Nephron (organoid): ENCODE data around the gene FAM24B.
"Not testable (repeated sequence)": the region's sequence is repeated elsewhere in the genome, so short reads cannot be mapped to it uniquely, and the experiment has no call there.

Experiments
- H3K27ac Mint-ChIP-seq, 3 experiments: 2 replicates each; pipeline ENCODE4 v1.8.0; 2020; ENCODE audit warnings: mixed read lengths in 3 of 3, mild to moderate bottlenecking in 2 of 3, moderate library complexity in 1 of 3
- H3K27me3 Mint-ChIP-seq: 2 replicates; pipeline ENCODE4 v1.8.0; 2021; ENCODE audit warnings: low read depth, mild to moderate bottlenecking, moderate library complexity, mixed read lengths
- H3K36me3 Mint-ChIP-seq: 2 replicates; pipeline ENCODE4 v1.8.0; 2020; ENCODE audit warnings: low read depth, mixed read lengths
- H3K4me1 Mint-ChIP-seq: 2 replicates; pipeline ENCODE4 v1.8.0; 2020; ENCODE audit warnings: mixed read lengths
- H3K4me3 Mint-ChIP-seq, 3 experiments: 2 replicates each; pipeline ENCODE4 v1.8.0; 2020; ENCODE audit warnings: mild to moderate bottlenecking in 3 of 3, mixed read lengths in 3 of 3, moderate library complexity in 2 of 3
- H3K9me3 Mint-ChIP-seq: 2 replicates; pipeline ENCODE4 v1.8.0; 2020; ENCODE audit warnings: mixed read lengths
- TF ChIP-seq, protein P1 (sequence below), 3 experiments: fragments of 200-600 bp; sonication (generic); IDR thresholded peaks; one replicate each; pipeline ENCODE4 v1.5.0; 2021; ENCODE audit warnings: antibody characterized with exemption in 3 of 3; ENCODE audit not compliant: unreplicated experiment in 3 of 3

FAM24B gene

GRCh38 chr10:122884166-122884565 lies 4.8 kb upstream of the FAM24B start:
- TF ChIP-seq, protein P1, sequence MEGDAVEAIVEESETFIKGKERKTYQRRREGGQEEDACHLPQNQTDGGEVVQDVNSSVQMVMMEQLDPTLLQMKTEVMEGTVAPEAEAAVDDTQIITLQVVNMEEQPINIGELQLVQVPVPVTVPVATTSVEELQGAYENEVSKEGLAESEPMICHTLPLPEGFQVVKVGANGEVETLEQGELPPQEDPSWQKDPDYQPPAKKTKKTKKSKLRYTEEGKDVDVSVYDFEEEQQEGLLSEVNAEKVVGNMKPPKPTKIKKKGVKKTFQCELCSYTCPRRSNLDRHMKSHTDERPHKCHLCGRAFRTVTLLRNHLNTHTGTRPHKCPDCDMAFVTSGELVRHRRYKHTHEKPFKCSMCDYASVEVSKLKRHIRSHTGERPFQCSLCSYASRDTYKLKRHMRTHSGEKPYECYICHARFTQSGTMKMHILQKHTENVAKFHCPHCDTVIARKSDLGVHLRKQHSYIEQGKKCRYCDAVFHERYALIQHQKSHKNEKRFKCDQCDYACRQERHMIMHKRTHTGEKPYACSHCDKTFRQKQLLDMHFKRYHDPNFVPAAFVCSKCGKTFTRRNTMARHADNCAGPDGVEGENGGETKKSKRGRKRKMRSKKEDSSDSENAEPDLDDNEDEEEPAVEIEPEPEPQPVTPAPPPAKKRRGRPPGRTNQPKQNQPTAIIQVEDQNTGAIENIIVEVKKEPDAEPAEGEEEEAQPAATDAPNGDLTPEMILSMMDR (IDR thresholded peaks at IDR 0.05; ENCODE audit: unreplicated experiment in 3 of 3) = no peak
- no peaks in the 10 kb centered on the region for H3K9me3 Mint-ChIP-seq
- no peaks in the 10 kb centered on the region for H3K4me1 Mint-ChIP-seq
- no peaks in the 10 kb centered on the region for H3K36me3 Mint-ChIP-seq
- no peak overlapping the region for H3K27ac Mint-ChIP-seq
- H3K4me3 Mint-ChIP-seq = no peak overlapping the region
- peaks cover 7% of the 10 kb centered on the region for H3K27me3 Mint-ChIP-seq

DNA sequence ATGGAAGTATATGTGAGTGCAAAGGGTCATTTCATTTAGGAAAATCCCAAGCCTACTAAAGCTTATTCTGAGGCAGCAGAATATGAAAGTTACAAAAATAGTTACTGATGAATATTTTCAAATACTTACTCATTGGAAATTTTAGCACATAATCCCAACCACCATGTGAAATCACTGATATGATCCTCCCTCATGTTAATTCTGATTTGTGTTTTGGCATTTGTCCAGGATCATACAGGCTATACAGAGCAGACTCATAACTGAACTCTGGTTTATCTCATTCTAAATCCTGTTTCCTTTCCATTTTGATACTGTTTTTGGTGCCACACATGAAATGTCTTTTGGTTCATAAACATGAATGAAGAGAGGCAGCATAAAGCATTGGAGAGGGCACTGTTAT lies 3.4 kb upstream of the FAM24B start:
- Mint-ChIP-seq H3K27ac (no peak overlapping the region), H3K27me3 (peaks cover 13% of the 10 kb centered on the region), H3K9me3 (no peaks in the 10 kb centered on the region), H3K4me3 (no peak overlapping the region), H3K36me3 (no peaks in the 10 kb centered on the region), H3K4me1 (no peaks in the 10 kb centered on the region)
- TF ChIP-seq, protein P1 (IDR thresholded peaks at IDR 0.05; ENCODE audit: unreplicated experiment in 3 of 3) = no peak

DNA sequence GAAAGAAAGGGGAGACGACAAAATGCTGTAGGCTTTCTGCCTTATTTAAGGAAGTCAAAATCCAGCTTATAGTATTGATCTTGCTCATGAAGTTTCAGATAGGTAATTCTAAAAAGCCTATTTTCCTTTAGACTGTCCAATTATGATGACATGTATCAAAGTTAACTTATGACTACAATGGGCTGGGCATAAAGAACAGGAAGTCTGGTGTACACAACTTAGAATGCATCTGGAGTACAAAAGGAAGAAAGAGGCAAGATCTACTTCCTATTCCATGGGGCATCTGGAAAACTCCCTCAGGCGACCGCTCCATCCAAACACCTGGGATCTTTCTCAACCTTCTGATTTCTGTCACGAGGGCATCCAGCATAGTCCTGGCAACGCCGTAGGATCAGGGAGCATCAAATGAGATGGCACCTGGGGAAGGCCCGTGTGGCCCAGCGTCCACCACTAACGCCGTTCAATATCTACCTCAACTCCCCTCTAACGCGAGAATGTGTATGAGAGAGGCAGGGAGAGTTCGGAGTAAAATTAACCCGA lies 512 bp downstream of the FAM24B start:
- no peaks in the 10 kb centered on the region for H3K36me3 Mint-ChIP-seq
- H3K27ac Mint-ChIP-seq = no peak overlapping the region
- H3K4me3 Mint-ChIP-seq = no peak overlapping the region
- no peaks in the 10 kb centered on the region for H3K4me1 Mint-ChIP-seq
- H3K9me3 Mint-ChIP-seq = peaks cover 2% of the 10 kb centered on the region
- TF ChIP-seq, protein P1 (IDR thresholded peaks at IDR 0.05; ENCODE audit: unreplicated experiment in 3 of 3) = no peak
- peaks cover 12% of the 10 kb centered on the region for H3K27me3 Mint-ChIP-seq

- TF ChIP-seq, protein P1 (IDR thresholded peaks at IDR 0.05; ENCODE audit: unreplicated experiment in 3 of 3) = no peak
- Mint-ChIP-seq H3K4me3 (no peak overlapping the region), H3K9me3 (peaks cover 2% of the 10 kb centered on the region), H3K27ac (no peak overlapping the region), H3K4me1 (no peaks in the 10 kb centered on the region), H3K36me3 (no peaks in the 10 kb centered on the region), H3K27me3 (peaks cover 12% of the 10 kb centered on the region)
Observed at GRCh38 chr10:122877264-122877663, 2.1 kb downstream of the FAM24B start.

GRCh38 chr10:122876467-122876855 lies 2.9 kb downstream of the FAM24B start:
- peaks cover 5% of the 10 kb centered on the region for H3K9me3 Mint-ChIP-seq
- no peaks in the 10 kb centered on the region for H3K4me1 Mint-ChIP-seq
- peaks cover 12% of the 10 kb centered on the region for H3K27me3 Mint-ChIP-seq
- TF ChIP-seq, protein P1 (IDR thresholded peaks at IDR 0.05; ENCODE audit: unreplicated experiment in 3 of 3) = no peak
- H3K4me3 Mint-ChIP-seq = no peak overlapping the region
- H3K36me3 Mint-ChIP-seq = no peaks in the 10 kb centered on the region
- H3K27ac Mint-ChIP-seq = no peak overlapping the region

DNA sequence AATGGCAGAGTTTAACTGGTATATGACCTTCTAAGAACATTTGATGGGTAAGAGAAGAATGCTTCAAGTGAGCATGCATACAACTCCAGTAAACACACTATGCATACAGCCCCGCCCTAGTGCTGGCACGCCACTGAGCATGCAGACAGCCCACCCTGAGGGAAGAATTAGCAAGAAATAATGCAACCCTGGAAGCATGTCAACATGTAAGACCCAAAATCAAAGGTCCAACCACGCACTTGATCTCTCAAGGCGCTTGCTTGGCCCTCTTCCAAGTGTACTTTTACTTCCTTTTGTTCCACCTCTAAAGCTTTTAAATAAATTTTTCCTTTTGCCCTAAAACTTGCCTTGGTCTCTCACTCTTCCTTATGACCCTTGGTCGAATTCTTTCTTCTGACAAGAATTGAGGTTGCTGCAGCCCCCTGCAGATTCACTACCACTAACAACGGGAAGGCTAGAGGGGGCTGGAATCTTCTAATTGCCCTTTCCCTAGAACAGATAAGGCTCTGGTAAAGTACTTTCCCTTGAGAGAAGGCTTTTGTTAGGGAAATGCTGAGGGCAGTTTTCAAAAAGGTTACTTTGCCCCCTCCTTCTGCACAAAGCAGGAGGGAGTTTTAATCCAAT lies 3.4 kb downstream of the FAM24B start:
- Mint-ChIP-seq H3K27ac (no peak overlapping the region), H3K4me3 (no peak overlapping the region), H3K4me1 (no peaks in the 10 kb centered on the region), H3K36me3 (no peaks in the 10 kb centered on the region), H3K9me3 (peaks cover 5% of the 10 kb centered on the region), H3K27me3 (peaks cover 12% of the 10 kb centered on the region)
- TF ChIP-seq, protein P1 (IDR thresholded peaks at IDR 0.05; ENCODE audit: unreplicated experiment in 3 of 3) = no peak

DNA sequence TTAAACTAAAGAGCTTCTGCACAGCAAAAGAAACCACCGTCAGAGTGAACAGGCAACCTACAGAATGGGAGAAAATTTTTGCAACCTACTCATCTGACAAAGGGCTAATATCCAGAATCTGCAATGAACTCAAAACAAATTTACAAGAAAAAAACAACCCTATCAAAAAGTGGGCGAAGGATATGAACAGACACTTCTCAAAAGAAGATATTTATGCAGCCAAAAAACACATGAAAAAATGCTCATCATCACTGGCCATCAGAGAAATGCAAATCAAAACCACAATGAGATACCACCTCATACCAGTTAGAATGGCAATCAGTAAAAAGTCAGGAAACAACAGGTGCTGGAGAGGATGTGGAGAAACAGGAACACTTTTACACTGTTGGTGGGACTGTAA lies 7.4 kb downstream of the FAM24B start:
- not testable (repeated sequence) for H3K4me1 Mint-ChIP-seq, H3K27ac Mint-ChIP-seq, H3K27me3 Mint-ChIP-seq, H3K4me3 Mint-ChIP-seq, H3K36me3 Mint-ChIP-seq
- peaks cover 14% of the 10 kb centered on the region for H3K9me3 Mint-ChIP-seq

DNA sequence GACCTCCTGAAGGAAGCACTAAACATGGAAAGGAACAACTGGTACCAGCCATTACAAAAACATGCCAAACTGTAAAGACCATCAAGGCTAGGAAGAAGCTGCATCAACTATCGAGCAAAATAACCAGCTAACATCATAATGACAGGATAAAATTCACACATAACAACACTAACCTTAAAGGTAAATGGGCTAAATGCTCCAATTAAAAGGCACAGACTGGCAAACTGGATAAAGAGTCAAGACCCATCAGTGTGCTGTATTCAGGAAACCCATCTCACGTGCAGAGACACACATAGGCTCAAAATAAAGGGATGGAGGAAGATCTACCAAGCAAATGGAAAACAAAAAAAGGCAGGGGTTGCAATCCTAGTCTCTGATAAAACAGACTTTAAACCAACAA lies 10.6 kb downstream of the FAM24B start:
- H3K4me3 Mint-ChIP-seq, H3K36me3 Mint-ChIP-seq, H3K4me1 Mint-ChIP-seq, H3K27ac Mint-ChIP-seq, H3K27me3 Mint-ChIP-seq: not testable (repeated sequence)
- H3K9me3 Mint-ChIP-seq = peaks cover 18% of the 10 kb centered on the region
